ENCODE results near the gene GFOD2. TPM values are rescaled to one million over a fixed set of nuclear protein-coding genes. Genes with fewer than 3 reads are reported as not detected.

GFOD2 gene
- total and polyA plus RNA-seq, 2 of the 13 experiments (the other 11 are each of a cell fraction or from before 2014, with no cell fraction given): 11.1 to 17.2 TPM

GRCh38 chr16:67719048-67719777 lies at the start of gene GFOD2 (continued):
- TF ChIP-seq RNF219 (CRISPR knock-in tag; IDR thresholded peaks at IDR 0.05) (no peak), KMT2A (CRISPR knock-in tag; IDR thresholded peaks at IDR 0.05) (peak; percentile 92), MATR3 (CRISPR knock-in tag; IDR thresholded peaks at IDR 0.05) (no peak), GMEB1 (CRISPR knock-in tag; IDR thresholded peaks at IDR 0.05; ENCODE audit: borderline replicate concordance) (peak; percentile 53), ZNF414 (CRISPR knock-in tag; IDR thresholded peaks at IDR 0.05) (peak; percentile 38; the same call in 1 of the 2 replicates), ZNF441 (CRISPR knock-in tag; IDR thresholded peaks at IDR 0.05; ENCODE audit: borderline replicate concordance) (peak; percentile 45; the same call in 1 of the 2 replicates), TAF15 (IDR thresholded peaks at IDR 0.05; ENCODE audit: low read depth, low read length, poor library complexity, severe bottlenecking) (no peak), HOXA9 (CRISPR knock-in tag; IDR thresholded peaks at IDR 0.05; ENCODE audit: borderline replicate concordance) (no peak), POLR2A (IDR thresholded peaks at IDR 0.05; ENCODE audit: insufficient read depth in 1 of 2, low read depth in 2 of 2, low read length in 2 of 2) (peak; percentile 92 to 99), ZNF784 (CRISPR knock-in tag; IDR thresholded peaks at IDR 0.05; ENCODE audit: borderline replicate concordance) (no peak), CEBPB (IDR thresholded peaks at IDR 0.05; ENCODE audit: borderline replicate concordance, low read depth, low read length) (no peak), TRIM24 (CRISPR knock-in tag; IDR thresholded peaks at IDR 0.05) (no peak; the same call in 1 of the 2 replicates), USF2 (IDR thresholded peaks at IDR 0.05; ENCODE audit: low read depth, low read length) (no peak), USF2 (CRISPR knock-in tag; IDR thresholded peaks at IDR 0.05; ENCODE audit: borderline replicate concordance) (no peak; the same call in 1 of the 2 replicates), THYN1 (CRISPR knock-in tag; IDR thresholded peaks at IDR 0.05; ENCODE audit: borderline replicate concordance, low read depth) (0 out of 2 replicates have a peak, but pooled peaks have one; percentile 24), ARNT2 (CRISPR knock-in tag; IDR thresholded peaks at IDR 0.05; ENCODE audit: low read depth) (peak; percentile 85), ZNF234 (CRISPR knock-in tag; conservative IDR thresholded peaks at IDR 0.05) (no peak), ZGPAT (CRISPR knock-in tag; IDR thresholded peaks at IDR 0.05) (peak; percentile 76; the same call in 1 of the 2 replicates)
